ENCODE results near the gene WNT1.

The WNT1 gene

DNA sequence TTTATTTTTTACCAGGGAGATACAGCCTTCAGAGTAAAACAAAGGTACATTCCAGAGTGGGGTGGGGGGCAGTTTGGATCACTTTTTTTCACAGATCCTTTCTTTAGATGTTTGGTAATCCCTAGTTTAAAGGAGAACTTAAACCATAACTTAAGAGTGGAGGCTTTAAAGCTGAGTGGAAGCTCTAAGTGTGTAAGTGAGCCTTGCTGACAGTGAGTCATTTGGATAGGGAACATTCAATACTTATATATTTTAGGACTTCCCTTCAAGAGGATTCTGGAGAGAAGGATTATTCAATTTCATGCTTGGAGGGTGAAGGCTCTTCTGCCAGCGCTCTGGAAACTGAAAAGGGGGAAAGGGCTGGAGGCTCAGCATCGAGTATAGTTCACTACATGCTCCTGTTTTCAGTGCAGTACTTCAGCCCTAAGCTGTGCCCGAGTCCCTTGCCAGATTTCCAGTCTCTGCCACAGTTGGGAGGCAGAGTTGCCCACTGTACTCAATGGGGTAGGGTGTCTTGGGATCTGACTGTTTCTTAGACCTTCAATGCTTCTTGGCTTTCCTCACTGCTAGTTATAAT lies 32.1 kb downstream of the WNT1 start:
- DNase-seq, result no peak

DNA sequence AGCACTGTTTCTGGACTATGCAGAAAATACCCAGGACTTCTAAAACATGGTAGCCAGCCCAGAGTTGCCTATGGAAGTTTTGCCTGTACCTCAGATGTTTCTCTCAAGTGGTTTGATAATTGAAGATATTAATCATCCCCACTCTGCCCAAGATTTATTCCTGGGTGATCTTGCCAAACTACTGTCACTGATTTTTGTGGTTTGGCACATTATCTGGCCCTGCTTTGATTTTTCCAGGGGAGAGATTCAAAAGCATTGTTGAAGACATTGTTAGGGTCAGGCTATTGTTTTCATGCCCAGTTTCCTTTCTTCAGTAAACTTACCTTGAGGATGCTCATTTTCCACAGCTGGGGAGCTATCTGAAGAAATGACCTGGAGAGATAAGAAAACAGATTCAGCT lies 34.6 kb downstream of the WNT1 start:
- no peak for DNase-seq

DNA sequence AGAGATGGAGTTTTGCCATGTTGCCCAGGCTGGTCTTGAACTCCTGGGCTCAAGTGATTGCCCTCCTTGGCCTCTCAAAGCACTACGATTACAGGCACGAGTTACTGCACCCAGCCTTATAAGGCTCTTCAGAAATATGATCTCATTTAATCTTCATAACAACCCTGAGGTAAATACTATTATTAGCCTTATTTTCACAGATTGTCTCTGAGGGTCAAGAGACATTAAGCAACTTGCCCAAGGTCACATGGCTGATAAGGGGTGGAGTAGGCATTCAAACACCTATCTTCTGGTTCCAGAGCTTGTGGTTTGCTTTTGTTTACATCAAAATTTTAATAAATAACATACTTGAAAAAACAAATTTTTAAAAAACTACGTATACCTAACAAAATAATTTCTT lies 35.3 kb downstream of the WNT1 start:
- DNase-seq, result no peak

DNA sequence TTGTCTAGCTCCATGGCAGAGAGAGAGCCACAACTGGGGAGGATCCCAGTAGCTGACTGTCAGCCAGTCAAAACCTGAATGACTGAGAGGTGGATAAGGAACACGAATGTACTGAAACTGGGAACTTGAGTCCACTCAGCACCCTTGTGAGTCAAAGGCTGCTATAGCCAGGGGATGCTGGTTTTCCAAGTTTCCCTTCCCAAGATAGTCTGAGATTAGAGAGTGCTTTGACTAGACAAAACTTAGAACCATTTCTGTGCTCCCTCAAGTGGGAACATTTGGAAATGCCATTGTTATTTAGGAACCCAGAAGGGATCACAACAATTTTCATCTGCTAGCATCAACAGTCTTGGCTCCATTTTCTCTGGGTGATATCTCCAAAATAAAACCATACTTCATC lies 36.4 kb downstream of the WNT1 start:
- no peak for DNase-seq

DNA sequence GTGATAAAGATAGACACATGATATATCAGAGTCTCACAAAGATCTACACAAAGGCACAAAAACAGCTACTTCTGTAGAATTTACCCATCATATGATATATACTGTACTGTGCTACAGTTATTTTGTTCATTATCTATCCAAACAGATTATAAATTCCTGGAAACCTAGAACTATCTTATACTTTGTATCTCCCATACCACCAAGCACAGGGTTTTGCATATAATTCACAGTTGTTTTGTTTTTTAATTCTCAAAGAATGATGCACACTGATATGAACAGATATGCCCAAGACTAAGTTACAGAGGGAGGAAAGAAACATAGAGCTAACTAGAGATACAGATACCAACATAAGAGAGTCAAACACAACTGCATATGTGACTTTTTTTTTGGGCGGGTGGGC lies 37.1 kb downstream of the WNT1 start:
- no peak for DNase-seq

DNA sequence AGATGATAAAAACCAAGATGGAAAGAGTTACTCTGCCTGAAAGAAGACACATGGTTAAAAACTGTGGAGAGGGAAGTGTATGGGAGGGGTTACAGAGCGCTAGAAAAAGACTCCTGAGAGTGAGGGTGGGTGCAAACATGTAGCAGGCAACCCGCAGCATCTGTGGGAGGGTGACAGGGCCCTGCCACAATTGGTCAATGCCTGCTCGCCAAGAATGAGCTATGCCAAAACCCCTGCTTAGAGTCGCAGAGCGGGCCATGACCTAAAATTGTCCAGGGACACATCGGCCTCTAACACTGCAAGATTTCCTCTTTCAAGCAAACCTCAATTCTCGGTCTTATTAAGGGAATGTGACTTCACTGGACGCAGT lies 39.8 kb downstream of the WNT1 start:
- DNase-seq, result peak; percentile 63

DNA sequence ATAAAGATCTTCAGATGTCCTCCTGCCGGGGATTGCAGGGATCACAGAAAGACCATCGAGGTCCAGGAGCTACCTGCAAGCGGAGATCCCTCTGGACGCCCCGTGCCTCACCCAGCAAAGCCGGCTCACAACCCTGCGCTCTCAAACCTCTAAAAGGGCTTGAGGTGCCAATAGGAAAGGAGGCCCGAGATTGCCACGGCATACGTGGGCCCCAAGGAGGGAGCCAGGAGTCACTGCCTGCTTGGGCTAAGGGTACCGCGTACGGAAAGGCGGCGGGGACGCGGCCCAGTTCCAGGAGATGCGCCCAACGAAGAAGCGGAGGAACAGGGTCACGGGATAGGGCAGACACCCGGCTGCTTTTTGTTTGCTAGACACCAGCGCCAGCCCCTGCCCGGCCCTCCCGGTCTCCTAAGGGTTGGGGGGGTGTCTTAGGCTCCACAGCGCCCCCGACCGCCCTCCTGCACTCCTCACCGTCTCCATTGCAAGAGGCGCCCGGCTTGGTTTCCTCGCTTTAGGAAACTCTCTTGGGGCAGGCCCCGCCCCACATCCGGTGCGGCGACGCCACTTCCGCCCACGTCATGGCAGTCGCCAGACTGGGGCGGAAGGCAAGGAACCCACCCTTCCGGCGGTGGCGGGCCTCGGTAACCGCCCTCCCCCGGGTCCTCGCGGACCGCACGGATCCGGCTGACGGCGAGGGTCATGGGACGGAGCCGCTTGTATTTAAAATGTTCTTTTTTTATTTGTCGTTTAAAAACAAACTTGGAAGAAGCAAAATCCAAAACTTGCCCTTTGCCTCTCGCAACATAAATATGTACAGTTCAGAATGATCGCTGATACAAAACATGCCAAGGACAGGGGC lies 40.4 kb downstream of the WNT1 start, which contains the start of gene PRKAG1:
PRKAG1 (minus strand) TSS at position 516 of the 859 bp plus-strand sequence; CDS start at position 480, 36 bp downstream.
- DNase-seq, result peak; percentile 98

DNA sequence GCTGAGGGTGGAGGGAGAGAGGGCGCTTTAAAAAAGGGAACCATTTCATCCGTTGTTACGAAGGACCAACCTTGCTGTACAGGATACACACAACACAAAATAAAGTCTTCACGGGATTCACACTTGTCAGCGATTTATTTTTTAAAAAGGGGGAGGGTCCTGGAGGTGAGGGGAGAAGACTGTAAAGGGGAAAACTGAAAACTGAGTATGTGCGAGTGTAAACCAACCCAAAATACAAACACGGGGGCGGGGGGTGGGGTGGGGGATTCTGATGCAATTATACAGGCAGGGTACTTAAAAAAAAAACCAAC lies 41.0 kb downstream of the WNT1 start:
- no peak for DNase-seq

DNA sequence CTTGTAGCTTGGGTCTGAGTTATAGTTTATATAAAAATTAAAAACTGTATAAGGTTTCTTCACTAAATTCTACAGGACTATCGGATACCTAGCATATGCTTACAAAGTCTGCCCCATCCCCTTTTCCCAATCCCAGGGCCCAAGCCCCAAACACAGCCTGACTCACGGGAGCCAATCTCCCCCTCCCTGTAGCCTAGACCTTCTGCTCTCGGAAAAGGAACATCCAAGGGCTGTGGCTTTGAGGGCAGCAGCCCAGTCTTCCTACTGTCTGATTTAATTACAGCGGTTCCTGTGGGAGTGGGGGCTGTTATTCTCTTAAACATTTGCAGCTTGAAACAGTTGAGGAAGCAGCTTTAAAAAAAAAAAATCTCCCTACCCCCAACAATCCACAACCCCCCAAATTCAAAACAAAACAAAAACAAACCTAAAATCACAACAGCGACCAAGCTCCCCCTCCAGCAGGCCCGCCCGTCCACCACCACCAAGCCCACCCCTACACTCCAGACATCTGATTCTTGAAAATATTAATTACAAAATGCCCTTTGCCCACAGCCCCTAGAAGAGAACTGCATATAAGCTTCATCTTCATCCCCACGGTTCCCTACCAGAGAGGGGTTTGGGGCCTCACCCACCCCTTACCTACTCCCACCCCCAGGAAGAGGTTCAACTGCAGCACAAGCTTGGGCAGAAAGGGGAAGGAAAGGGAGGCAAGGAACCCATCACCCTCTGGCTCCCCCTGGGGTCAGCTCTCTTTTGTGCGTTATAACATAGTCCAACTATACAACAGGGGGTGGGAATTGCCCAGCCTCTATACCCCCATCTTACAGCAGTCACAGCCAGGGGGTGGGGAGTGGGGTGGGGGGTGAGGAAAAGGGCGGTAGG lies 41.6 kb downstream of the WNT1 start:
- peak; percentile 65 for DNase-seq

DNA sequence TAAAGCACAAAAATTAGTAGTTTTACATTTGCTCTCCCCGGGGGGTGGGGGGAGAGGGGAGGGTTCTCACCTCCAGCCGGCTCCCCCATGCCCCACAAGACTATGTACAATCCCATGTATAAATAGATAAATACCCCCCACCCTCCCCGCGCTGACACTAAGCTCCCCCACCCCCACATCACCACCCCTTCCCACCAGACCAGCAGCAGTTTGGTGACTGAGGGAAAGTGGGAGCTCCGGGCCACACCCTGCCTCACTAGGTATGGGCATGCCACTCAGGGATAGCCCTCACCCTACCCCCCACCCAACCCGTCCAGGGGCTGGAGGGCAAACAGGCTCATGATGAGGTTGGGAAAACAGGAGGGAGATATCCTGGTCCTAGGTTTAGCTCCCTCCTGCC lies 42.3 kb downstream of the WNT1 start:
- no peak for DNase-seq

DNA sequence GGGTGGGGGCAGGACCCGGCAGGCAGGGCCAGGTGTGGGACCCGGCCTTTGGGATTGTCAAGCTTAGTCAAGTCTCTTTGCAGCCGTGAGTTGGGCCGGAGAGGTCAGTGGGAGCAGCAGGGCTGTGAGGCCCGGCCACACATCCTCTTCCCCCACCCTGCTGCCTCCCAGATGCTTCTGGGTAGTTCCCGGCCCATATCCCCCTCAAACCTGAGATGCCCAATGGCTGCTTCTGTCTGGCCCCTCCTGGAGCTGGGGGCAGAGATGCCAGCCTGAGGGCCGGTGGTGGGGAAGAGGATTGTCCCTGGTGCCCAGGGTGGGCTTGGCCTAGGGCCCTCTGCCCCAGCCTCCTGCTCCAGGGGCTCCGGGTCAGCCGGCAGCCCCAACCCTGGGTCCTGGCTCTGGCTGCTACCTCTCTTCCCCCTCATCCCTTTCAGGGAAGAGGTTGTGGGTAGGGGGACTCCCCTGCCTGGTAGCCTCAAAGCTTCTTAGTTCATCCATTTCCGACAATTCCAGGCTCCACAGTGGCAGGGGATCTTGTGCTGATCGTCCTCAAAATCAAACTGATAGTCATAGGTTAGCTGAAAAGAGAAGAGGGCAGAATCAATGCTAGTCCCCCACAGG lies 43.3 kb downstream of the WNT1 start:
- DNase-seq, result no peak

DNA sequence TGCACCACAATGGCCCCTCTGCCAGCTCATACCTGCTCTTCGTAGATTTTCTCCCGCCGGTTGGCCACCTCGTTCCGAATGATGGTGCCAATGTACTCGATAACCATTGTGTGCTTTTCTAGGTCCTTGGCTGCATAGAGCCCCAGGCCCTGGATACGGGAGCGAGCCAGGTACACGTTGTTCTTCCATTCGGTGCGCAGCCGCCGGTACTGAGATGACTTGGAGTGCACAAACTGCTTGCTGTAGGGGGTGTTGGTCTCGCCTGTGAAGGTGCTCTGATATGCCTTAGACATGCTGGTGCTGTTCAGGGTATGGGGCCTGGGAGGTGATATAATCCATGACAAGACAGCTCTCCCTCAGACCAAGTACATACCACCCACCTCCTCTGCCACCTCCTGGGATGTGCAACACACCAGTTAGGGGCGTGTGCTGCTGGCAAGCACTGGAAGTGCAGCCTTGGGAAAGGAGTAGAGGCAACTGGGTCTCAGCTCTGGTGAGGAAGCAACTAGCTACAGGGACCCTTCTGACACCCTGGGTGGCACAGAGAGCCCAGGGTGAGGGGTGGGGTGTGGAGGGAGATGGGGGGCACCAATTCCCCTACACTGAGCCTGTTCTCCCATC lies 44.5 kb downstream of the WNT1 start:
- no peak for DNase-seq

DNA sequence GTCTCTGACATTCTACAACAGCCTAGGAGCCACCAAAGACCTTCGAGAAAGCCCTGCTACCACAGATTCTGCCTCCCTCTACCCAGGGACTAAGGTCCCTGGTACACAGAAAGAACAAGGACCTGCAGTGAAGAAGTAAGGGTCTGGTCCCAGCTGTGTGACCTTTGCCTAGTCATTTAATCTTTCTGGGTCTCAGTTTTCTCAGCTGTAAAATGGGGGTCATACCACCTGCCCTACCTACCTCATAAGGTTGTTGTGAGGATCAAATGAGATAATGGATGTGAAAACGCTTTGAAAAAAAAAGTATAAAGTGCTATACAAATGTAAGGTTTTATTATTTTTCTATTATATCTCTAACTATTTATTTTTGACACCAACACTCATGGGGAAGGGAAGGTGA lies 45.7 kb downstream of the WNT1 start:
- DNase-seq, result no peak

DNA sequence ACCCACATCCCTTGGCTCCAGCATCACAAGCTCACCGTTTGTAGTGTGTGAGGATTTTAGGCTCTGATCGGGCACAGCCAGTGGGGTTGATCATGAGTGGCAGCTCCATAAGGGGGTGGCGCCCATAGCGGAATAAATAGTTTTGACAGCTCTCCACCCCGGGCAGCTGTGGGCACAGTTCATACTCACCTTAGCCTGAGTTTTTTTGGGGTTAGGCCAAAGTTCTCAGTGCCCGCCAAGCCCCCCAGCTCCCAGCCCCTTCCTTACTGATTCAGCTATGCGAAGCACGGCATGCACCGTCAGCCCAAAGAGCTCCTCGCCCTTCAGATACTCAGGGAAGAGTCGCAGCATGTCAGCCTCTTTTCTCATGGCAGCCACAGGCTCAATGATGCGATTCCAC lies 46.4 kb downstream of the WNT1 start:
- no peak for DNase-seq

DNA sequence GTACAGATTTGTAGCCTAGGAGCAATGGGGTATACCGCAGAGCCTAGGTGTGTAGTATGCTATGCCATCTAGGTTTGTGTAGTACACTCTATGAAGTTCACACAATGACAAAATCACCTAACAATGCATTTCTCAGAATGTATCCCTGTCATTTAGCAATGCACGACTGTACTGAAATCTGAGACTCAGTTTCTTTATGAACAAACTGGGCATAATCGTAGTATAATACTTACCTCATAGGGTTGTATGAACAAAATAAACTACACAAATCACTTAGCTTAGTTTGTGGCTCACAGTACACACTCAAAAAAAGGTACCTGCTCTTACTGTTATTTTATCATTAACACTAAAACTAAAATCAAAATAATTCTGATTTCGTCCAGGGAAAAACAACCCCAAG lies 47.3 kb downstream of the WNT1 start:
- DNase-seq, result no peak

DNA sequence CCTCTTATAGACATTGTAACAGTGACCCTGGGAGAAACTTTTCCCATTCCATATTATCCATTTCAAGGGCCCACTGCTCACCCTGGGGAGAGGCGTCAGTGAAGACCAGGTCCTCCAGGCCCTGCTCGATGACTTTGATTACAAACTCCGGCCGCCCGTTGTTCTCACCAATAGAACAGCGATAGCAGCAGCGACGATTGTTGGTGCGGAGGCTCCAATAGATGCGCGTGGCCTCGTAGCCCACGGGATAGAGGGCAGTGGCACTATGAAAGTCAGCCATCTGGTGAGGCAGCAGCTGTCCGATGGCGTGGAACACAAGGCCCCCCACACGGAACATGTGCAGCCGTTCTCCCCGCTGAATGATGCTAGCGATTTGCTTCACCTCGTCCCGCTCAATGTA lies 48.0 kb downstream of the WNT1 start:
- no peak for DNase-seq

DNA sequence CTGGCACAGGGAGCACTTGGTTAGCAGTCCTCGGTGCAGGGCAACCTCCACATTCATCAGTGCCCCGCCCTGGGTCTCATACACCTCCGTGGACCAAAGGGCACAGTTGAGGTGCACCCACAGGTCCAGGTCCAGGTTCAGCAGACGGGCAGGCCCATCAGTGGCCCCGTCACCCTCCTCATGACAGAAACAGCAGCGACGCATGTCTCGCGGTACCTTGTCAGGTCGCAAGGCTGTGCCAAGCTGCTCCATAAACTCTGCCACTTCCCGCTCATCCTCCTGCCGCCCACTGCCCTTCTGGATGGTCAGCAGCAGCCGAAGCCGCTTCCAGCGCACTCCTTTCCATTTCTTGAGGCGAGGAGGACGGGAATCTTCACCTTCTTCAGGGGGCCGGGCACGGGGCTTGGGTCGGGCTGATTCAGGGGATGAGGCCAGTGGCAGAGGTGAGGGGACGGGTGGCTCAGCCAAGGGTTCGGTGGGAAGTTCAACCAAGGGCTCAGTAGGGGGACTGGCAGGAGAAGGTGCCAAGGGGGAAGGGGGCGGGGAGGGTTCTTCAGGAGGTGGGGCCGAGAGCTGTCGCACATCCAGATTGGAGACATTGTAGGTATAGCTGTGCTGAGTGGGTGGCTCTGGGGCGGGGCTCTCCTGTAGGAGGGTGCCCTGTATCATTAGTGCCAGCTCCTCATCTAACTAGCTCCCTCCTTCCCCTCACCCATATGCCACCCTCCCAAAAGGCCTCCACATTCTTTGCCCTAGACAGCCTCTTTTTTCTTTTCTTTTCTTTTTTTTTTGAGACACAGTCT lies 48.8 kb downstream of the WNT1 start:
- DNase-seq, result no peak

DNA sequence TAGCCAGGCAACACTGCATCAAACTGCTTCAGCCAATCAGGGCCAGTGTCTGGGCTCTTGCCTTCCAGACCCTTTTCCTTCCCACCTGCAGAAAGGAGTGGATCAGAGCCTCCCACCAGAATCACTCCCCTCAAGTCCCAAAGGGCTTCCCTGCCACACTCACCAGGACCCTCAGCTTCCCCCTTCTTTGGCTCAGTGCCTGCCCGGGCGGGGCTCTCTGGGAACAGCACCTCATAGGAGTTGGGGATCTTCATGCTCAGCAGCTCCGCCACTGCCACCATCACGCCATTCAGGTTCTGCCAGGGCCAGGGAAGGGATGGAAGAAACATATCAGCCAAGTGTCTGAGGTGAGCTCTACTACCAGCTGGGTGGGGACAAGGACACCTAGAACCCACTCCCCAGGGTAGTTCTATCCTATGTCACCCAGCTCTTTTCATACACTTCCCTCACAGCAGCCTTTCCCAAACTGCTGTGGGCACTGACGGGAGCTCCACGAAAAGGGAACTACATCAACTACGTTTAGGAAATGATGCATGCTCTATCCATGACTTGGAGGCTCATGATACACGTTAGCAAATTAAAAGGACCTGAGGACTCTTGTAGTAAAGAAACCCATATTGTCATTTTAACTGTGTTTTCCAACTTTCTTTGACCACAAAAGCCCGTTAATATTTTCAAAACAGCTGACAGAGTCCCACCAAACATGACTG lies 49.9 kb downstream of the WNT1 start:
- DNase-seq, result peak; percentile 70

DNA sequence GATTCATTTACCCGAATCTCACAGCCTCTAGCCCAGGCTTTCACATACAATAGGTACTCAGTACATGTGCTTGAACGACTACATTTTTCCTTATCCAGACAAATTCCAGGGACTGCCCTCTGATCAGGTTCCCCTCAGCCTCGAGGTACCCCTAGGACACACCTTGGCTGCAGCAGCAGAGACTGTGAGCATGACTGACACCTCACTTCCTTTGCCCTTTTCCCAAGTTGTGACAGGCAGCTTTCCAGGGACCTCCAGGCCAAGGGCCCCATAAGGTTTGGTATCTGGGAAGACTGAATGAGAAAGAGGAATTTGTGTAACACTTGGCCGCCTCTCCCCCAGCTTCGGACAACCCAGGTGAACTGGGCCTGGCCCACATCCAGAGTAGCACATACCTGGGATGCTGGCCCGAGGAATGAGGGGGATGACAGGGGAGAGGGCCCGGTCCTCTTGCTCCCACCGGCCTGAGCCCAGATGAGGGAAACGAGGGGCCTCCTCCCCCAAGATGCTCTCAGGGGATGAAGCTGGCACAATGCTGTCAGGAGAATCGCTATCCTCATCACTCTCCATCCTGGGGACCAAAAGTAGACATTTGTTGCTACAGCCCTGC lies 50.6 kb downstream of the WNT1 start:
- no peak for DNase-seq

DNA sequence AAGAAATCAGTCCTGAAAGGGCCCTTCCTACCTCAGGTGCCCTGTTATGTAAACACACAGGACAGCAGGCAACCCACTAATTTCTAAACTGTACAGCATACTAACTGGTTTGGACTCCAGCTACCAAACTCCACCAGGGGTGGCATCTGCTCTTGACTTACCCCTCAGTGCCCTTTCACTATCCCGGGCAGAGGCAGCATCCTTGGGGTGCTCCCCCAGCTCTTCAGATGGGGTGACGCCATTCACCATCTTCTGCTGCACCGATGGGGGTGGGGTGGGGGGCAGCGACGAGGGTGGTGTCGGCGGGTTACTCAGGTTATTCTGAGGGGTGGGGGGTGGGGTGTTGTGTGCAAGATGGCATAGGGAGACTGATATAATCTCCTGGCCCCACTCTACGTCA lies 52.0 kb downstream of the WNT1 start:
- DNase-seq, result no peak

Data from inflammatory macrophage treated with lipopolysaccharide for 4 hours (primary cell).